HG03565 (cell line): ENCODE measurements around the gene CRABP2.

Source experiments
- ATAC-seq: cut with Tn5 transposase; IDR thresholded peaks from one replicate; pipeline ENCODE4 v1.9.1; 2021; ENCODE audit warnings: mild to moderate bottlenecking, moderate library complexity; ENCODE audit not compliant: unreplicated experiment

Gene CRABP2

GRCh38 chr1:156691665-156692440 lies 13.5 kb downstream of the CRABP2 start:
- no peak for ATAC-seq

DNA sequence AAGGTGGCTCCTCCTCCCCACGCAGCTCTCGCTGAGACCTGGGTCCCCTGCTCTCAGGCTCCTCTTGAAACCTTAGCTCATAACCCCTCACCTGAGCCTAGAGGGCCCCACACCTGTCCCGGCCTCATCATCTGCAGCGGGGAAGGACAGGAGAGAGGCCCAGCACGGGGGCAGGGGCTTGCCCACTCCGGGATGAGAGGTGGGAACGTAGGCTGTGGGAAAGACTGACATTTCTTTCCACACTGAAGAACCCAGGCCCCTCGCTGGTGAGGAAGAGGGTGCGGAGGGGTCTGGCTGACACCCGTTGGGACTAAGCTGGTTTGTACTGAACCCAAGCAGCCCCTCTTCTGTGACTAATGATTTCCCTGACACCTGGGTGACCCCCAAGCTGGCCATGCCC lies 14.2 kb downstream of the CRABP2 start:
- no peak for ATAC-seq

GRCh38 chr1:156690675-156691036 lies 14.7 kb downstream of the CRABP2 start:
- no peak for ATAC-seq

GRCh38 chr1:156689953-156690674 lies 15.3 kb downstream of the CRABP2 start:
- no peak for ATAC-seq

DNA sequence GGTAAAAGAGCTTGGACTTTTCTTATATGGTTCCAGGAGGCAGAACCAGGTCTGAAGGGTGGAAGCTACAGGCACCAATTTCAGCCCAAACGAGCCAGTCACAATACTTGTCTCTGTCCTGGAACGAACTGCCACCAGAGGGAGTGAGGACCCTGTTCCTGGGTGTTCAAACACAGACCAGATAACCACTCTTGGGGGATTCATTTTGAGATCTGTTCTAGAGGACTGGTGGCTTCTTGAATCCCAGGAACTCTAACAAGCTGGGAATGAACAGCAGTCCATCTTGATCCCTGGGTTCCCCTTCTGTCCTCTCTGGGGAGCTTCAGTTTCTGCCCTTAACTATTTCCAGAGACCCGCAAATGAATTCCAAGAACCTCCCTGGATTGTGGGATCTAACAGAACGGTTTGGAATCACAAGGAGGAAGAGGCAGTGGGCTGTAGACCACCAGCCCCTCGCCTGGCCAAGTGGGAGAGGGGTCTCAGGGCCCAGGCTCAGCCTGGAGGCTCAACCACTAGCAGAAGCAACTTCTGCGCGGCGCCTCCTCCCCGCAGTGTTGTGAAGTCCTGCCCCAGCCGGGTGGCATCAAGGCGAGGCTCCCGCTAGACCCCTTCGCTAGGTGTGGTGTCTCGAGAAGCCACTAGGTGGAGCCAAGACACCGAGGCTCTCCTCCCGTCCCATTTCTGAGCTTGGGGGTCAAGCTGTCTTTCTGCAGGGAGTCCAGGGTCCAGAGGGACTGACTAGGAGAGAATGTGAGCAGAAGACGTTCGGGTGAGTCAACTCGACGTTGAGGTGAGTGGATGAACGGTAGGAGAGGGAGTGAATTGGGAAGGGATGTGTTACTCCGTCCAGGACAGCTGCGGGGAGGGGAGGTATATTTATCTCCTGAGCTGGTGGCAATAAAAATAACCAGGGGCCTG lies 16.1 kb downstream of the CRABP2 start:
- no peak for ATAC-seq

- ATAC-seq = no peak
These were observed 21.1 kb downstream of the CRABP2 start for GRCh38 chr1:156684227-156684782.

DNA sequence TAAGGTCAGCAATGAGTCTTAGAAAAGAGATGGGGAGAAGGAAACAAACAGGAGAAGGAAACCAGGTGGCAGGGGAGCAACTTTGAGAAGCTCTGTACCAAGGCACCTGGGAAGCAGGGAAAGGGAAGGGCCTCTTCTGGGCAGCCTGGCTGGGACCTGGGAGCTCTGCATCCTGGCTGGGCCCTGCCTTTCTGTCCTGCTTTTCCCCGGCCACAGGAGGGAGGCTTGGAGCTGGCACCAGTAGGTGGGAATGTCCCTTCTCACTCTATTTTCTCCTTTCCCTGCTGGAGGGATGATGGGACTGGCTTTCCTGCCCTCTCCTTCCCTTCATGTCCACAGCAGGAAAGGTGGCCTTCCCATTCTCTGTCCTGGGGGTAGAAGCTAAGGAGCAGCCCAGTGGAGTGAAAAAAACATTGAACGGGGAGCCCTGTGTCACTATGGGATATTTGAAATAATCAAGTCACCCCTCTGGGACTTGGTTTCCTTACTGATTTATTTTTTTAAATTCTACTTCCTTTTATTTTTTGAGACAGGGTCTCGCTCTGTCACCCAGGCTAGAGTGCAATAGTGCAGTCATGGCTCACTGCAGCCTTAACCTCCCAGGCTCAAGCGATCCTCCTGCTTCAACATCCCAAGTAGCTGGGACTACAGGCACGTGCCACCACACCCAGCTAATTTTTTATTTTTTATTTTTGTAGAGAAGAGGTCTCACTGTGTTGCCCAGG lies 23.1 kb downstream of the CRABP2 start:
- no peak for ATAC-seq

- no peak for ATAC-seq
These were observed 24.0 kb downstream of the CRABP2 start for GRCh38 chr1:156681196-156681960.

GRCh38 chr1:156680056-156680455 lies 25.3 kb downstream of the CRABP2 start:
- no peak for ATAC-seq

GRCh38 chr1:156677616-156678596 lies 27.5 kb downstream of the CRABP2 start:
- no peak for ATAC-seq

- no peak for ATAC-seq
These were observed 28.4 kb downstream of the CRABP2 start, which contains the start of gene NES for GRCh38 chr1:156676820-156677615. NES (minus strand) TSS chr1:156677407; CDS start chr1:156677264, 143 bp downstream.

DNA sequence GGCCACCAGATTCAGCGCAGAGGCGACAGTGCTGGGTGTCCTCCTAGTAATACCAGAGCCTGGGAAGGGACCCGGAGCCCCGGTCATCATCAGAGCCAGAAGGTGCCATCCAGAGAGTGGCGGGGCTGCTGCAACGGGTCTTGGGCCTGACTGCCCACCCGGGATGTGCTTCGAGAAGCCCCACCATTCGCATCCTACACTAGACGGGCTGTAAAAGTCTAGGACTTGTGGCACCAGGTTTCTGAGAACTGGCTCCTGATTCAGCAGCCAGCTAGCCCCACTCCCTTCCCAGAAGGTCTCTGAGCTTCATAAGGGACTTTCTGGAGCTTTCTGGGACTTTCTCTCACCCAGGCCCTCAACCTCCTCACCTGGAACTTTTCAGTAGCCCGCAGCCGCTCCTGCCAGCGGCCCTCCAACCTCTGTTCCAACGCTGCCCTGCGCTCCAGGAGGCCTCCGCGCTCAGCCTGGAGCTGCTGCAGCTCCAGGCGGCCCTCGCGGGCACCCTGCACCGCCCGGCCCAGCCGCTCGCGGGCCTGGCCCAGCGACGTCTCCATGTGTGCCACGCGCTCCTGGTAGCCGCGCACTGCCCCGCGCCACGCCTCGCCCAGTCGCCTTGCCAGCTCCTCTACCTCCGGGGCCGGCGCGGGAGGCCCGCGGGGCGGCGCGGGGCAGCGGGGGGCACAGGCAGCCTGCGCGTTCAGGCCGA lies 29.1 kb downstream of the CRABP2 start:
- ATAC-seq = no peak

DNA sequence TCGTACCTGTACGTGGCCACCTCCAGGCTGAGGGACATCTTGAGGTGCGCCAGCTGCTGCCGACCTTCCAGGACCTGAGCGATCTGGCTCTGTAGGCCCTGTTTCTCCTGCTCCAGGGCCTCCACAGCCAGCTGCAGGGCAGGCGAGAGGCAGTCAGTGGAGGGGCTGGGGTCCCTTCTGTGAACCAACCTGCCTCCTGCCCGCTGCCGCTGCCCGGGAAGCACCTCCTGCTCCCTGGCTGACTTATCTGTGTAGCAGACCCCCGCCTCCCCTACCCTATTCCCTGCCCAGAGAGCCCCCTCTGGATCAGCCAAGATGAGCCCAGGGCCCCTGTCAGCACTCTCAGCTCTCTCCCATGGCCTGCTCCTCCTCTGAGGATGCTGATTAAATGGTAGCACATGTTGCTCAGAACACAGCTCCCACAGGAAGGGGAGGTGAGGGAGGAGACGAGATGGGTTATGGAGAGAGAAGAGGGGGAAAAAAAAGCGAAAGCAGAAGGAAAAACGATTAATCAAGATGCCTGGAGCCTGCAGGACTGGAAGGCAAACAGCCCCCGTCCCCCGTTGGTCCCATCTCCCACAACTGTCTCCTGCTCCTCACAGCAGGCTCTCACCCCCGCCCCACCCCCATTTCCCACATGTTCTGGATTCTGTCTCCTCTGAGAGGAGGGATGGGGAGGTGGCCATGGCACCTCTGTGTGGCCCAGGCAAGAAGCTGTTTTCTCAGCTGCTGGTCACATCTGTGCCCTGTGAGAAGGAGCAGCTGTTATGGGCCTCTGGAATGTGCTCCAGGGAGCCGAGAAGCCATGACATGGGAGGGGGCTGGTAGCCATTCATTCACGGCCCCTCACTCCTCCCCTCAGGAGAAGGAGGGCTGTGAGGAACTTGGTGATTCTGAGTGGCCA lies 29.9 kb downstream of the CRABP2 start:
- no peak for ATAC-seq

- ATAC-seq = no peak
These were observed 31.8 kb downstream of the CRABP2 start for GRCh38 chr1:156673387-156674121.

DNA sequence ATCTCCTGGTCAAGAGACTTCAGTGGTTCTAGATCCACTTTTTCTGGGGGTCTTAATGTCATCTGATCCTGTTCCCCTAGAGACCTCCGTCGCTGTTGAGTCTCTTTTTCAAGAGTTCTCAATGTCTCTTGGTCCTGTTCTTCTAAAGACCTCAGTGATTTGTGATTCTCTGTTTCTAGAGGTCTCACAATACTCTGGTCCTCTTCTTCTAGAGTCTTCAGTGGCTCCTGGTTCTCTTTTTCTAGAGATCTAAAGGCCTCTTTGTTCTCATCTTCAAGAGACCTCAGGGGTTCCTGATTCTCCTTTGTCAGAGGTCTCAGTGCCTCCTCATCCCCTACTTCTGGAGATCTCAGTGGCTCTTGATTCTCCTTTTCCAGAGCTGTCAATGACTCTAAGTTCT lies 33.6 kb downstream of the CRABP2 start:
- ATAC-seq = no peak
